AG04450 (cell line): ENCODE measurements around the gene NAP1L4. TPM values are rescaled to one million over a fixed set of nuclear protein-coding genes. Genes with fewer than 3 reads are reported as not detected.
"Not testable (repeated sequence)": the region's sequence is repeated elsewhere in the genome, so short reads cannot be mapped to it uniquely, and the experiment has no call there.

Source experiments
- CTCF ChIA-PET: fragments of 300-600, 350-600 bp; formaldehyde crosslinking; extraction: SDS; loops from one replicate; lab custom pipeline; 2022; ENCODE audit warnings: antibody characterized with exemption, inconsistent platforms; lab: Charles Lee
- POLR2A ChIA-PET: fragments of 350-600 bp; formaldehyde crosslinking; extraction: SDS; loops from one replicate; lab custom pipeline; 2021; ENCODE audit warnings: antibody characterized with exemption, inconsistent platforms; lab: Yijun Ruan, JAX
- DNase-seq: peaks from one replicate; pipeline ENCODE4 v3.0.0-alpha.2; 2011; ENCODE audit warnings: low read depth, low spot score
- H3K27ac ChIP-seq: one replicate; pipeline ENCODE4 v1.5.1; 2012; ENCODE audit warnings: low read depth, low read length, control low read depth
- H3K27me3 ChIP-seq: one replicate; pipeline ENCODE4 v1.6.0; 2012; ENCODE audit warnings: low read length; ENCODE audit not compliant: control insufficient read depth, insufficient read depth
- H3K4me3 ChIP-seq: 2 replicates; pipeline ENCODE4 v1.5.1; 2011; ENCODE audit warnings: mild to moderate bottlenecking, low read depth, low read length, control low read depth
- H3K9me3 ChIP-seq: 2 replicates; pipeline ENCODE4 v1.5.1; 2012; ENCODE audit warnings: low read length; ENCODE audit not compliant: control insufficient read depth, insufficient read depth
- polyA plus RNA-seq: library from polyadenylated mRNA; depleted of rRNA; stranded (reverse); fragments of >200 nt; gene quantifications from 2 replicates; pipeline ENCODE4 v1.2.3, GENCODE V29; 2011
- TF ChIP-seq, protein P1 (sequence below): IDR thresholded peaks from 2 replicates; pipeline ENCODE4 v1.5.1; 2011; ENCODE audit warnings: low read depth, low read length, control low read depth, inconsistent platforms

The NAP1L4 gene
- polyA plus RNA-seq, 1 experiment, result 107 TPM

DNA sequence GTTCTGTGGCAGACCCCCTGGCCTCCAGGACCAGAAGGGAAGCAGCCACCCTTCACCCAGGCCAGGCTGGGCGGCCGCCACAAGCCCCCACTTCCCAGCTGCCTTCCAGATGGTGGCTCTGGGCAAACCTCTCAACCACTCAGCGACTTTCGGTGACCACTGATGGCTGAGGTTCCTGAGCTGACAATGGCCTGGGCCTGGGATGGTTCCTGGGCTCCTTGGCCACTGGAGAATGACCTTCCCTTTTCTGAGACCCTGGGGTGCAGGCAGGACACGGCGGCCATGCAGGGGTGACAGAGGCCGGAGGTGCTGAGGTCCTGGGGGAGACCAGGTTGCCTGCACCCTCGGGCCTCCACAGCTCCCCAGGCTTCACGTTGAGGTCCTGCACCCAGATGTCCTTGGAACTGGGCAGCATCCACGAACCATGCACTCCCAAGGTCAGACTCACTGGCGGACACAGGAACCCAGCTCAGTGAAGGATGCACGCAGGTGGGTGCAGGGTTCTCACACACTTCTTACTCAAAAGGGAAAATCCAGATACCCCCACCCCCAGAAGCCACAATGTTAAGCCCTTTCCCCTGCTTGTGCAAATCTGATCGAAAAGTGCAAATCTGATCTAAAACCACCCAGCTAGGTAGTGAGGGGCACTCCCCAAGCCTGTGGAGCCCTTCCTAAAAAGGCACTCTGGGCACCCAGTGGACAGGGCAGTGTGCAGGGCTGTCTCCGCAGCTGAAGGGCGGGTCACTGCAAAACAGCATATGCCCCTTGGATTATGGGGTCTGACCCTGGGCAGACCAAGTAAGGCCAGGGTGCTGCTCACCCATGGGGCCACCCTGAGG lies 49.0 kb downstream of the NAP1L4 start:
- CTCF ChIA-PET, result interaction anchor here (1.2 kb wide), 1 partner anchor 94 kb away, joined by 3 read pairs; no protein-coding TSS in a partner anchor
- no peak for DNase-seq

GRCh38 chr11:2942447-2942846 lies 49.7 kb downstream of the NAP1L4 start:
- Histone ChIP-seq H3K27me3 (no peaks in the 10 kb centered on the region), H3K27ac (no peak overlapping the region), H3K4me3 (no peak overlapping the region), H3K9me3 (peaks cover 17% of the 10 kb centered on the region)
- CTCF ChIA-PET, result interaction anchor here (0.7 to 1.2 kb wide), 2 partner anchors 95 to 125 kb away, joined by 3 to 4 read pairs; no protein-coding TSS in a partner anchor
- POLR2A ChIA-PET, result interaction anchor here (0.6 to 1.6 kb wide), 3 partner anchors 9 to 25 kb away, joined by 3 to 5 read pairs (median 3); partner anchors contain the start of gene PHLDA2
- TF ChIP-seq, protein P1, sequence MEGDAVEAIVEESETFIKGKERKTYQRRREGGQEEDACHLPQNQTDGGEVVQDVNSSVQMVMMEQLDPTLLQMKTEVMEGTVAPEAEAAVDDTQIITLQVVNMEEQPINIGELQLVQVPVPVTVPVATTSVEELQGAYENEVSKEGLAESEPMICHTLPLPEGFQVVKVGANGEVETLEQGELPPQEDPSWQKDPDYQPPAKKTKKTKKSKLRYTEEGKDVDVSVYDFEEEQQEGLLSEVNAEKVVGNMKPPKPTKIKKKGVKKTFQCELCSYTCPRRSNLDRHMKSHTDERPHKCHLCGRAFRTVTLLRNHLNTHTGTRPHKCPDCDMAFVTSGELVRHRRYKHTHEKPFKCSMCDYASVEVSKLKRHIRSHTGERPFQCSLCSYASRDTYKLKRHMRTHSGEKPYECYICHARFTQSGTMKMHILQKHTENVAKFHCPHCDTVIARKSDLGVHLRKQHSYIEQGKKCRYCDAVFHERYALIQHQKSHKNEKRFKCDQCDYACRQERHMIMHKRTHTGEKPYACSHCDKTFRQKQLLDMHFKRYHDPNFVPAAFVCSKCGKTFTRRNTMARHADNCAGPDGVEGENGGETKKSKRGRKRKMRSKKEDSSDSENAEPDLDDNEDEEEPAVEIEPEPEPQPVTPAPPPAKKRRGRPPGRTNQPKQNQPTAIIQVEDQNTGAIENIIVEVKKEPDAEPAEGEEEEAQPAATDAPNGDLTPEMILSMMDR, result no peak
- DNase-seq, result no peak

More for the DNA sequence above, 49.0 kb downstream of the NAP1L4 start:
- no peaks in the 10 kb centered on the region for H3K27me3 ChIP-seq
- H3K4me3 ChIP-seq, result no peak overlapping the region
- H3K27ac ChIP-seq, result no peak overlapping the region
- TF ChIP-seq, protein P1, result no peak
- POLR2A ChIA-PET, result interaction anchor here (1.1 to 1.6 kb wide), 2 partner anchors 9 to 14 kb away, joined by 3 read pairs; partner anchors contain the start of gene PHLDA2
- H3K9me3 ChIP-seq, result peaks cover 13% of the 10 kb centered on the region

GRCh38 chr11:2940921-2941821 lies 51.0 kb downstream of the NAP1L4 start:
- DNase-seq, result no peak
- Histone ChIP-seq H3K27ac (no peak overlapping the region), H3K9me3 (peaks cover 21% of the 10 kb centered on the region), H3K27me3 (no peaks in the 10 kb centered on the region), H3K4me3 (no peak overlapping the region)
- ChIA-PET POLR2A (interaction anchor here (0.6 to 1.6 kb wide), 3 partner anchors 12 to 38 kb away, joined by 3 to 4 read pairs (median 4); partner anchors contain the start of gene PHLDA2), CTCF (interaction anchor here (0.6 to 1.2 kb wide), 3 partner anchors 12 to 408 kb away, joined by 3 read pairs; partner anchors contain the start of gene PHLDA2)
- TF ChIP-seq, protein P1, result no peak

GRCh38 chr11:2940147-2940920 lies 51.8 kb downstream of the NAP1L4 start:
- no peak overlapping the region for H3K27ac ChIP-seq
- CTCF ChIA-PET, result interaction anchor here (0.9 kb wide), 1 partner anchor 11 kb away, joined by 3 read pairs; the partner anchor contains the start of gene PHLDA2
- DNase-seq, result no peak

GRCh38 chr11:2938458-2939418 lies 53.4 kb downstream of the NAP1L4 start:
- CTCF ChIA-PET, H3K27ac ChIP-seq, H3K27me3 ChIP-seq, DNase-seq, POLR2A ChIA-PET, H3K4me3 ChIP-seq: not testable (repeated sequence)
- peaks cover 17% of the 10 kb centered on the region for H3K9me3 ChIP-seq

More at GRCh38 chr11:2940147-2940920, 51.8 kb downstream of the NAP1L4 start:
- TF ChIP-seq, protein P1, result no peak
- POLR2A ChIA-PET, result interaction anchor here (0.9 kb wide), 1 partner anchor 11 kb away, joined by 4 read pairs; the partner anchor contains the start of gene PHLDA2
- Histone ChIP-seq H3K27me3 (no peaks in the 10 kb centered on the region), H3K4me3 (no peak overlapping the region), H3K9me3 (peaks cover 21% of the 10 kb centered on the region)
